ENCODE data around the gene PTGES2. TPM values are rescaled to one million over a fixed set of nuclear protein-coding genes. Genes with fewer than 3 reads are reported as not detected.
"Not testable (repeated sequence)": the region's sequence is repeated elsewhere in the genome, so short reads cannot be mapped to it uniquely, and the experiment has no call there.

PTGES2 gene
- total and polyA plus RNA-seq, 8 donors = 47.2 to 570 (median 74.9) TPM

DNA sequence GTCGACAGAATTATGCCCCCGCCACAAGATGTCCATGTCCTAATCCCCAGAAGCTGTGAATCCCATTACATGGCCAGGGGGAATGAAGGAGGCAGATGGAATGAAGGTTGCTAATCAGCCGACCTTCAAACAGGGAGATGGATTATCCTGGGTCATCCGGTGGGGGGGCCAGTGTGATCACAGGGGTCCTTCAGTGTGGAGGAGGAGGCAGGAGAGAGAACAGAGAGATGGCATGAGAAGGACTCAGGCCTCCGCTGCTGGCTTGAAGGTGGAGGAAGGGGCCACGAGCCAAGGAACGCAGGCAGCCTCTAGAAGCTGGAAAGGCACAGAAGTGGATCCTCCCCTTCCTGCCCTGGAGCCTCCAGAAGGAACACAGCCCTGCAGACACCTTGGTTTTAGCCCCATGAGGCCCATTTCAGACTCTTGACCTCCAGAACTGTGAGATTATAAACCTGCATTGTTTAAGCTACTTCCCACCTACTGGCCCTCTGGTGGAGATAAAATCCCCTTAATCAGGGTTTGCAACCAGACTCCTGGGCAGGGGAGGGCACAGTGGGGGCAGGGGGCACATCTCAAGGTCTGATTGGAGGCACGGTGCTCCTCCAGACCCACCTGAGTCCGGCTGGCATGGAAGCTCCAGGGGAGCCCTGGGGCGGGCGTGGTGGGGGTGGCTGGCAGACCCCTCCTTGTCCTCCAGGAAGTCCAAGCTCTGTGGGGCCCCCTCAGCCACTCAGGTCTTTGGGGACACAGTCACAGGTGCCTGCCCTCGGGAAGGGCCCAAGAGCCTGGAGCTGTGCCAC is 13.8 kb downstream of the PTGES2 start:
- peak in 1 of 2 donors; percentile 28 for DNase-seq
- no peaks in the 10 kb centered on the region for H3K9me3 ChIP-seq
- peak overlapping the region; percentile 17 to 43 (median 32) for H3K4me3 ChIP-seq
- TF ChIP-seq POLR2A (IDR thresholded peaks at IDR 0.05) (peak in 1 of 4 donors; percentile 2), POLR2AphosphoS5 (IDR thresholded peaks at IDR 0.05) (no peak), EP300 (IDR thresholded peaks at IDR 0.05) (no peak)
- TF ChIP-seq, protein P1, sequence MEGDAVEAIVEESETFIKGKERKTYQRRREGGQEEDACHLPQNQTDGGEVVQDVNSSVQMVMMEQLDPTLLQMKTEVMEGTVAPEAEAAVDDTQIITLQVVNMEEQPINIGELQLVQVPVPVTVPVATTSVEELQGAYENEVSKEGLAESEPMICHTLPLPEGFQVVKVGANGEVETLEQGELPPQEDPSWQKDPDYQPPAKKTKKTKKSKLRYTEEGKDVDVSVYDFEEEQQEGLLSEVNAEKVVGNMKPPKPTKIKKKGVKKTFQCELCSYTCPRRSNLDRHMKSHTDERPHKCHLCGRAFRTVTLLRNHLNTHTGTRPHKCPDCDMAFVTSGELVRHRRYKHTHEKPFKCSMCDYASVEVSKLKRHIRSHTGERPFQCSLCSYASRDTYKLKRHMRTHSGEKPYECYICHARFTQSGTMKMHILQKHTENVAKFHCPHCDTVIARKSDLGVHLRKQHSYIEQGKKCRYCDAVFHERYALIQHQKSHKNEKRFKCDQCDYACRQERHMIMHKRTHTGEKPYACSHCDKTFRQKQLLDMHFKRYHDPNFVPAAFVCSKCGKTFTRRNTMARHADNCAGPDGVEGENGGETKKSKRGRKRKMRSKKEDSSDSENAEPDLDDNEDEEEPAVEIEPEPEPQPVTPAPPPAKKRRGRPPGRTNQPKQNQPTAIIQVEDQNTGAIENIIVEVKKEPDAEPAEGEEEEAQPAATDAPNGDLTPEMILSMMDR (IDR thresholded peaks at IDR 0.05) = no peak
- peaks cover 8 to 36% (median 22%) of the 10 kb centered on the region in 4 donors for H3K36me3 ChIP-seq
- peaks cover 21 to 59% (median 48%) of the 10 kb centered on the region in 4 donors for H3K4me1 ChIP-seq
- H3K27ac ChIP-seq = peak overlapping the region; percentile 88 to 97 (median 93)
- H3K27me3 ChIP-seq = no peaks in the 10 kb centered on the region
- intact Hi-C loops (cut with DNase I; ENCODE audit: low total_unique reads) = no loop called here
- WGBS, 5 donors = 70 to 88% (median 79%) methylated on average over 8 to 12 of the region's 12 CpGs

DNA sequence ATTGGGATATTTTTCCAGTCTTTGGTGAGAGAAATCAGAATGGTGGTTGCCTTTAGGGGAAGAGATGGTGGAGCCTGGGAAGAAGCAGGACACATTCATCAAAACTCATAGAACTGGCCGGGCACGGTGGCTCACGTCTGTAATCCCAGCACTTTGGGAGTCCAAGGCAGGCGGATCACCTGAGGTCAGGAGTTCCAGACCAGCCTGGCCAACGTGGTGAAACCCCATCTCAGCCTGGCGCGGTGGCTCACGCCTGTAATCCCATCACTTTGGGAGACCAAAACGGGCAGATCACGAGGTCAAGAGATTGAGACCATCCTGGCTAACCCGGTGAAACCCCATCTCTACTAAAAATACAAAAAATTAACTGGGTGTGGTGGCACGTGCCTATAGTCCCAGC is 15.8 kb downstream of the PTGES2 start:
- Histone ChIP-seq H3K27ac (peak overlapping the region; percentile 26 to 97 (median 91)), H3K4me1 (peaks cover 22 to 49% (median 45%) of the 10 kb centered on the region in 4 donors), H3K4me3 (peak overlapping the region in 2 of 4 donors; percentile 15 to 43), H3K36me3 (peaks cover 28 to 56% (median 42%) of the 10 kb centered on the region in 4 donors)
- 60 to 67% (median 65%) methylated on average over 12 of the region's 12 CpGs for WGBS, 5 donors
- H3K27me3 ChIP-seq; DNase-seq; H3K9me3 ChIP-seq; intact Hi-C loops (cut with DNase I; ENCODE audit: low total_unique reads): not testable (repeated sequence)

- intact Hi-C loops (cut with DNase I; ENCODE audit: low total_unique reads) = no loop called here
- 62 to 67% (median 66%) methylated on average over 20 of the region's 20 CpGs for WGBS, 5 donors
- Histone ChIP-seq H3K9me3 (no peaks in the 10 kb centered on the region), H3K27ac (peak overlapping the region; percentile 18 to 97 (median 54)), H3K4me3 (peak overlapping the region in 2 of 4 donors; percentile 2 to 43), H3K4me1 (peaks cover 24 to 59% (median 48%) of the 10 kb centered on the region in 4 donors), H3K36me3 (peaks cover 47 to 68% (median 63%) of the 10 kb centered on the region in 4 donors), H3K27me3 (no peaks in the 10 kb centered on the region)
- TF ChIP-seq, protein P1 (IDR thresholded peaks at IDR 0.05) = no peak
- peak in 1 of 3 donors; percentile 20 for TF ChIP-seq POLR2AphosphoS5 (IDR thresholded peaks at IDR 0.05)
- no peak for DNase-seq
These were observed 18.3 kb downstream of the PTGES2 start for GRCh38 chr9:128109050-128109709.

GRCh38 chr9:128108269-128109049 is 19.1 kb downstream of the PTGES2 start:
- no peaks in the 10 kb centered on the region for H3K9me3 ChIP-seq
- intact Hi-C loops (cut with DNase I; ENCODE audit: low total_unique reads) = no loop called here
- TF ChIP-seq EP300 (IDR thresholded peaks at IDR 0.05) = no peak
- no peak for TF ChIP-seq POLR2A (IDR thresholded peaks at IDR 0.05)
- TF ChIP-seq, protein P1 (IDR thresholded peaks at IDR 0.05) = no peak
- no peak for TF ChIP-seq POLR2AphosphoS5 (IDR thresholded peaks at IDR 0.05)
- H3K4me1 ChIP-seq = peaks cover 27 to 65% (median 55%) of the 10 kb centered on the region in 4 donors
- DNase-seq = no peak
- no peaks in the 10 kb centered on the region for H3K27me3 ChIP-seq
- H3K27ac ChIP-seq = peak overlapping the region in 4 of 5 donors; percentile 37 to 97 (median 72)
- 78 to 82% (median 81%) methylated on average over 15 of the region's 15 CpGs for WGBS, 5 donors
- peaks cover 54 to 68% (median 63%) of the 10 kb centered on the region in 4 donors for H3K36me3 ChIP-seq
- peak overlapping the region in 1 of 4 donors; percentile 10 for H3K4me3 ChIP-seq
